Erythroblast (primary cell): ENCODE measurements around the gene REPS2.

ENCODE experiments used
- GATA1 ChIP-seq: IDR thresholded peaks from 2 replicates; pipeline ENCODE4 v1.6.1; 2011; ENCODE audit warnings: low read depth, mild to moderate bottlenecking, control low read depth, low read length, moderate library complexity
- POLR2A ChIP-seq: IDR thresholded peaks from 2 replicates; pipeline ENCODE4 v1.6.1; 2011; ENCODE audit warnings: mild to moderate bottlenecking, low read length

GRCh38 chrX:17038277-17038676 lies 91.8 kb downstream of the REPS2 start:
- TF ChIP-seq POLR2A (no peak), GATA1 (no peak)
